BE2C (cell line): ENCODE data around the gene LMOD1.
A peak's percentile ranks its signal among the peaks of the same experiment; 100 is the strongest.

Experiments used
- DNase-seq: peaks from one replicate; pipeline ENCODE4 v3.0.0-alpha.2; 2020
- H3K27me3 ChIP-seq: fragments of 250-450 bp; sonication (Bioruptor Pico); 2 replicates; pipeline ENCODE4 v1.5.1; 2020; ENCODE audit warnings: mild to moderate bottlenecking
- H3K36me3 ChIP-seq: fragments of 250-450 bp; sonication (Bioruptor Pico); 2 replicates; pipeline ENCODE4 v1.5.1; 2020; ENCODE audit warnings: mild to moderate bottlenecking
- H3K4me1 ChIP-seq: fragments of 250-450 bp; sonication (Bioruptor Pico); 2 replicates; pipeline ENCODE4 v1.5.1; 2020
- H3K4me3 ChIP-seq: 2 replicates; pipeline ENCODE4 v1.5.1; 2011; ENCODE audit warnings: low read depth, low read length
- H3K9me3 ChIP-seq: fragments of 250-450 bp; sonication (Bioruptor Pico); 2 replicates; pipeline ENCODE4 v1.5.1; 2020
- CTCF ChIP-seq: IDR thresholded peaks from 2 replicates; pipeline ENCODE4 v1.5.1; 2012; ENCODE audit warnings: mild to moderate bottlenecking, low read depth, low read length

Gene LMOD1

GRCh38 chr1:201889090-201889968, 57.0 kb downstream of the LMOD1 start:
- no peaks in the 10 kb centered on the region for H3K36me3 ChIP-seq
- H3K9me3 ChIP-seq = no peaks in the 10 kb centered on the region
- no peak for TF ChIP-seq CTCF
- DNase-seq = no peak
- H3K4me1 ChIP-seq = no peaks in the 10 kb centered on the region
- peak overlapping the region; percentile 54 for H3K4me3 ChIP-seq
- H3K27me3 ChIP-seq = no peaks in the 10 kb centered on the region

GRCh38 chr1:201888282-201889089, 57.9 kb downstream of the LMOD1 start, which contains the start of gene SHISA4:
SHISA4 (plus strand) TSS chr1:201888898; CDS start chr1:201888995, 97 bp downstream.
- Histone ChIP-seq H3K27me3 (no peaks in the 10 kb centered on the region), H3K4me1 (0 out of 2 replicates have a peak, but pooled peaks cover 3% of the 10 kb centered on the region), H3K4me3 (peak within 1 kb of the TSS; percentile 54), H3K36me3 (no peaks in the 10 kb centered on the region), H3K9me3 (no peaks in the 10 kb centered on the region)
- DNase-seq = peak; percentile 36
- TF ChIP-seq CTCF = no peak

- Histone ChIP-seq H3K36me3 (no peaks in the 10 kb centered on the region), H3K4me1 (0 out of 2 replicates have a peak, but pooled peaks cover 3% of the 10 kb centered on the region), H3K4me3 (no peak overlapping the region), H3K27me3 (no peaks in the 10 kb centered on the region), H3K9me3 (no peaks in the 10 kb centered on the region)
- TF ChIP-seq CTCF = no peak
- no peak for DNase-seq
Observed at GRCh38 chr1:201887116-201887866, 59.1 kb downstream of the LMOD1 start.

GRCh38 chr1:201886103-201886885, 60.1 kb downstream of the LMOD1 start:
- no peak overlapping the region for H3K4me3 ChIP-seq
- no peak for DNase-seq
- H3K27me3 ChIP-seq = no peaks in the 10 kb centered on the region
- no peaks in the 10 kb centered on the region for H3K9me3 ChIP-seq
- H3K4me1 ChIP-seq = 0 out of 2 replicates have a peak, but pooled peaks cover 3% of the 10 kb centered on the region
- no peaks in the 10 kb centered on the region for H3K36me3 ChIP-seq
- TF ChIP-seq CTCF = no peak

GRCh38 chr1:201885531-201886075, 60.7 kb downstream of the LMOD1 start:
- Histone ChIP-seq H3K27me3 (no peaks in the 10 kb centered on the region), H3K36me3 (no peaks in the 10 kb centered on the region), H3K4me3 (no peak overlapping the region), H3K9me3 (no peaks in the 10 kb centered on the region), H3K4me1 (0 out of 2 replicates have a peak, but pooled peaks cover 3% of the 10 kb centered on the region)
- no peak for TF ChIP-seq CTCF
- no peak for DNase-seq
